ENCODE results near the gene AURKAIP1.

AURKAIP1 gene

GRCh38 chr1:1345860-1346500, 29.0 kb downstream of the AURKAIP1 start:
- no peak for DNase-seq

DNA sequence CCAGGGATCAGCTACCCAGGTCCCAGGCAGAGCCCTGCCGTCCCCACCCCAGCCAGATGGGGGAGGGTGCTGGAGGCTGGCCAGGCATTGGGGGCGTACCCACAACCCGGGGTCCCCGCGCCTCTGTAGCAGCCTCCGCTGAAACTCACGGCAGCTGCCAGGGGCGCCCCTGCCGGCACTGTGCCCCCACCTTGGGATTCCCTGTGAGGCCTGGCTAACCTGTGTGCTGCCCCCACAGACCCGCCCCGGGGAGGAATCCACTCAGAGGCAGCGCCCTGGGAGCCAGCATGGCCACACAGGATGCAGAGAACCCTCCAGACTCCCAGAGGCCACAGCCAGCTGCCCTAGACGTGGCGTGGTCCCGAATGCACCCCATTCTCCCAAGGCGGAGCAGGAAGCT, 29.6 kb downstream of the AURKAIP1 start:
- DNase-seq = no peak

DNA sequence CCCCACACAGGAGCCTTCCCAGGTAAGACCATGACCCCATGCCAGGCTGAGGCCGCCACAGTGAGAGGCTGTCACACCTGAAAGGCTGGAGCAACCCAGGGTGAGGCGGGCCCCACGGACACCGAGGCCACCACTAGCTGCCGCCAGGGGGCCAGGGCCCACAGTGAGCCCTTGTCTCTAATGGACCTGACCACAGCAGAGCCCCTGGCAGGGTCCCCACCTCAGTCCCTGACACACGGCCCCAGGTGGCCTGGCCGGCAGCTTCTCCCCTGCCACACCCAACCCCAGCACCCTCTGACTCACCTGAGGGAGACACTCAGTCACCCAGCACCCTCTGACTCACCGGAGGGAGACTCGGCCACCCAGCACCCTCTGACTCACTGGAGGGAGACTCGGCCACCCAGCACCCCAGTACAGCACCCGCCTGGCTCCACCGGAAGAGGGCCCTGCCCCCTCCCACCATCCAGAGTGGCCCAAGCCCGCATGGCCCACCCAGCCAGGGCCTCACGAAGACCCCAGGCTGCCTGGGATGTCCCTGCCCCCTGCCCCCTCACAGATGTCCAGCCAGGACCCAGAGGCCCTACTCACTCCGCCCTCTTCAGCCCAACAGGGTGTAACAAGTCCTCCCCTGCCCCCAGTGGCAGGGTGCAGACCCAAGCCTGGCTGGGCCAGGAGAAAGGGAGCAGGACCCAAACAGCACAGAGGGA, 30.2 kb downstream of the AURKAIP1 start:
- DNase-seq = no peak

GRCh38 chr1:1343811-1344421, 31.1 kb downstream of the AURKAIP1 start:
- no peak for DNase-seq

DNA sequence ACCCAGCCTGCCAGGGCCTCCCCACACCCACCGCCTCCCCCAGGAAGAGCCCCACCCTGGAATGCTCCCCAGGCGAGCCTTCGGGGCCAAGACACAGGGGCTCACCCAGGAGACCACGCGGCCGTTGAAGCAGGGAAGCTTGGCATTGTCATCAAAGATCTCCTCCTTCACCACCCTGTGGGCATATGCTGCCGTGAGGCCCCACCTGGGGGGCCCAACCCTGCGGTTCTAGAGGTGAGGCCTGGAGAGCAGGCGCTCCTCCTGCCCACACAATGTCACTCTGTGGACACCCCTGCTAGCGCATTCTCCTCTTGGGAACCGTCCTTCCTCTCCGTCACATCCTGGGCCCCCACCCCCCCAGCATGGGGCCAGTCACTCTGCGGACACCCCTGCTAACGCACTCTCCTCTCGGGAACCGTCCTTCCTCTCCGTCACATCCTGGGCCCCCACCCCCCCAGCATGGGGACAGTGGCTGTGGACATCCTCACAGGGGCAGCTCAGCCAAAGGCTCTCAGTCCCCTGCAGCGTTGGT, 32.4 kb downstream of the AURKAIP1 start:
- no peak for DNase-seq

GRCh38 chr1:1342061-1342562, 32.9 kb downstream of the AURKAIP1 start:
- DNase-seq = no peak

DNA sequence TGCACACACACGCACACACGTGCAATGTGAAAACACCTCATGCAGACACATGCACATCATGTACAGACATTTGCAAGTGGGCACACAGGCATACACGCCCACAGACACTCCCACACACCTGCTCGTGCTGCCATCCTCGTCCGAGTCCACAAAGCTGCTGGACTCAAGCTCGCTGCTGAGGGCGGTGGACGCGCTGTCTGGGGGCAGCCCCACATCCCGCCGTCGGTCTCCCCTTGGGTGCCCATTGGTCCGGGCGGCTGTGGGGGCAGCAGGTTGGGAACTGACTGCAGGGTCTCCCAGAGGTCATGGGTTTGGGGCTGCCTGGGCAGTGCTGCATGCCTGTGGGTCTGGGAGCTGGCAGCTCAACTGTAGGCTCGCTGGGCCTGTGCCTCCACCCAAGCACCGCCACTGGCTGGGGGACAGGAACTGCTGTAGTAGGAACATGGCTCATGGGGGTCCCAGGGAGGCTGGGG, 33.4 kb downstream of the AURKAIP1 start:
- DNase-seq = no peak

GRCh38 chr1:1340791-1341548, 34.0 kb downstream of the AURKAIP1 start:
- DNase-seq = no peak

GRCh38 chr1:1340185-1340584, 34.8 kb downstream of the AURKAIP1 start:
- no peak for DNase-seq

DNA sequence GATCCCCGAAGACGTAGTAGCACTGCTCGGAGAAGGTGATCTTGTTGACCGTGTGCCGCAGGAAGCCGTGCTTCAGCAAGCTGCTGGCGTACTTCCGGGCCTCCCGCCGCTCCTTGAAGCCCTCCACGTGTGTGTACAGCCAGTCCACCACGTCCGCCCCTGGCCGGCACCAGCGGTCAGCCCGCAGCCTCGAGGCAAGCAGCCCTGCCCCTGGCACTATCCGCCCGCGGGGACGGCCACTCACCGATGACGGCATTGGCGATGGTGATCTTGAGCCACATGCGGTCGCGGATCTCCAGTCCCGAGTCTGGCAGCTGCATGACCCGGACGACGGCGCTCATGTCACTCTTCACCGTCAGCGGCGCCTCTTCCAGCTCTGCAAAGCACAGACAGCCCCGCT, 36.7 kb downstream of the AURKAIP1 start:
- no peak for DNase-seq

GRCh38 chr1:1337793-1338147, 37.2 kb downstream of the AURKAIP1 start:
- DNase-seq = no peak

GRCh38 chr1:1336931-1337792, 37.8 kb downstream of the AURKAIP1 start:
- DNase-seq = no peak

DNA sequence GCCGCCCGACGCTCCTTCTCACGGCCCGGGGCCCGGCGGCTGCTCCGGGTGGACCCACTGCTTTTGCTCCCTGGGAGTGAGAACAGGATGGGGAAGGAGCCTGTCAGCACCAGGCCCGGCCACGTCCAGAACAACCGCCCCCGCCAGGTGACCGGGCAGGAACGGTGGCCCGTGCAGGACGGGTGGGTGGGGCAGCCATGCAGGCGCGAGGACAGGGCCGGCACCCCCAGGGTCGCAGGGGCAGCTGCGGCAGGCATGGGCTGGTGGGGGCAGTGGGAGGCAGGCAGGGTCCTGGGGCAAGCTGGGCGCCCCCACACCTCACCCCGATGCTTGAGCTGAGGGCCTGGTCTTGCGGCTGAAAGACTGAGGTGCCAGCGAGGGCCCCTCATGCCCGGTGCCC, 38.6 kb downstream of the AURKAIP1 start:
- DNase-seq = no peak

DNA sequence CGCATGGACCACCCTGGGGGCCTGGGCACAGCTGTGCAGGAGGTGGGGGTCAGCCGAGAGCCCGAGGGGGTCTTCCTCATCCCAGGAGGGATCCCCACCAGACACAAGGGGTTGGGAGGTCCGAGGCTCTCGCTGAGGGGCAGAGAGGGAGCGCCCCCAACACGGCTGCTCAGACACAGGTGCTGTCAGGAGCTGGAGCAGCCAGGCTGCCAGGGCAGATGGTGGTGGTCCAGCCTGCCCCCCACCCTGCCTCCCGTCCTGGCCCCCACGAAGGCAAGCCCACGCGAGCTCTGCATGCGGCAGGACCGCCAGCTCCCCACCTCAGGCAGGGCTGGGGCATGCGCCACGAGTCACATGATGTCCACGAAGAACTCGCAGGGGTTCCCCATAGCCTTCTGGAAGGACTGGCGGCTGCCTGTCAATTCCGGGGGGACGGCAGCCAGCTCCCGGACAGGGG, 39.2 kb downstream of the AURKAIP1 start:
- no peak for DNase-seq

DNA sequence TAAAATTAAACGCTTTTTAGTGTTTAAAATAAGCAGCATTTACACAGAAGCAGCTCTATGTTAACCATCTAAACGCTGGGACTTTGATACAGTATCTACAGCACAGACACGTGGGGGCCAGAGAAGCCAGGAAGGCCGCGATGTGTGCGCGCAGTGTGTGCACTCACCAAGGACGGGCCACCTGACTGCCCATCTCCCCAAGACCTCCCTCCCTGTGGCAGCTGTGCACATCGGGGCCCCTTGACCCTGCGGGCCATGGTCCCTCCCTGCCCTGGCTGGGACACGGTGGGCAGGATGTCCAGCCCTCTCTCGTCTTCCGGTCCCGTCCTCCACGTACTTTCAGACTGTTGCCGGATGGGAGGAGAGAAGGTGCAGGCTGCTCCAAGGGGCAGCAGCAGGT, 39.7 kb downstream of the AURKAIP1 start:
- no peak for DNase-seq

DNA sequence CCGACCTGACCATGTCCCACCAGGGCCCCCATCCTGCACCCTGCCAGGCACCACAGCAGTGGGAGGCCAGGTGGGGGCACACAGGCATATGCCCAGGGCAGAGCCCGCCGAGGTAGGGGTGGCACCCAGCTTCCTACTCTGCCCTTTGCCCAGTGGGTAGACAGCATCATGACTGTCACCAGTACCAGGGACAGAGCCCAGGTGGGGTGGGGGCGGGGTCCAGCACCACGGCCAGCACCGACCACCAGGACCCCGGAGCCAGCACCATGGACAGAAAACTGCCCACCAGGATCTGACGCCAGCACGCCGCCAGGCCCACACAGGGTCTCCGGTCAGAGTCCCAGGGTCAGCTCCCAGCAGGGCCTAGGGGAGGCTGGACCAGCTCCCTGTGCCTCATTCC, 40.2 kb downstream of the AURKAIP1 start:
- no peak for DNase-seq

DNA sequence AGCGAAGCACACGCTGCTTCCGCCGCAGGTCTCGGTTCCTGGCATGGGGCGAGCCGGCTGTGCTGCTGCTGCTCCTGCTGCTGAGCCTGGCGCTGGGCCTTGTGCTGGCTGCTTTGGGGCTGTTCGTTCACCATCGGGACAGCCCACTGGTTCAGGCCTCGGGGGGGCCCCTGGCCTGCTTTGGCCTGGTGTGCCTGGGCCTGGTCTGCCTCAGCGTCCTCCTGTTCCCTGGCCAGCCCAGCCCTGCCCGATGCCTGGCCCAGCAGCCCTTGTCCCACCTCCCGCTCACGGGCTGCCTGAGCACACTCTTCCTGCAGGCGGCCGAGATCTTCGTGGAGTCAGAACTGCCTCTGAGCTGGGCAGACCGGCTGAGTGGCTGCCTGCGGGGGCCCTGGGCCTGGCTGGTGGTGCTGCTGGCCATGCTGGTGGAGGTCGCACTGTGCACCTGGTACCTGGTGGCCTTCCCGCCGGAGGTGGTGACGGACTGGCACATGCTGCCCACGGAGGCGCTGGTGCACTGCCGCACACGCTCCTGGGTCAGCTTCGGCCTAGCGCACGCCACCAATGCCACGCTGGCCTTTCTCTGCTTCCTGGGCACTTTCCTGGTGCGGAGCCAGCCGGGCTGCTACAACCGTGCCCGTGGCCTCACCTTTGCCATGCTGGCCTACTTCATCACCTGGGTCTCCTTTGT, 41.3 kb downstream of the AURKAIP1 start:
- no peak for DNase-seq

DNA sequence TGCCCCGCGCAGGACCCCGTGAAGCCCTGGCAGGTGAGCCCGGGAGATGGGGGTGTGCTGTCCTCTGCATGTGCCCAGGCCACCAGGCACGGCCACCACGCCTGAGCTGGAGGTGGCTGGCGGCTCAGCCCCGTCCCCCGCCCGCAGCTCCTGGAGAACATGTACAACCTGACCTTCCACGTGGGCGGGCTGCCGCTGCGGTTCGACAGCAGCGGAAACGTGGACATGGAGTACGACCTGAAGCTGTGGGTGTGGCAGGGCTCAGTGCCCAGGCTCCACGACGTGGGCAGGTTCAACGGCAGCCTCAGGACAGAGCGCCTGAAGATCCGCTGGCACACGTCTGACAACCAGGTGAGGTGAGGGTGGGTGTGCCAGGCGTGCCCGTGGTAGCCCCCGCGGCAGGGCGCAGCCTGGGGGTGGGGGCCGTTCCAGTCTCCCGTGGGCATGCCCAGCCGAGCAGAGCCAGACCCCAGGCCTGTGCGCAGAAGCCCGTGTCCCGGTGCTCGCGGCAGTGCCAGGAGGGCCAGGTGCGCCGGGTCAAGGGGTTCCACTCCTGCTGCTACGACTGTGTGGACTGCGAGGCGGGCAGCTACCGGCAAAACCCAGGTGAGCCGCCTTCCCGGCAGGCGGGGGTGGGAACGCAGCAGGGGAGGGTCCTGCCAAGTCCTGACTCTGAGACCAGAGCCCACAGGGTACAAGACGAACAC, 42.1 kb downstream of the AURKAIP1 start:
- DNase-seq = no peak

- no peak for DNase-seq
Measured at GRCh38 chr1:1332031-1332755, 42.8 kb downstream of the AURKAIP1 start.
